T-helper 22 cell (primary cell): ENCODE data around the gene ABCB8.

Source experiments
- DNase-seq: peaks from one replicate; pipeline ENCODE4 v3.0.0-alpha.2; 2020; ENCODE audit warnings: low read depth

ABCB8 gene

DNA sequence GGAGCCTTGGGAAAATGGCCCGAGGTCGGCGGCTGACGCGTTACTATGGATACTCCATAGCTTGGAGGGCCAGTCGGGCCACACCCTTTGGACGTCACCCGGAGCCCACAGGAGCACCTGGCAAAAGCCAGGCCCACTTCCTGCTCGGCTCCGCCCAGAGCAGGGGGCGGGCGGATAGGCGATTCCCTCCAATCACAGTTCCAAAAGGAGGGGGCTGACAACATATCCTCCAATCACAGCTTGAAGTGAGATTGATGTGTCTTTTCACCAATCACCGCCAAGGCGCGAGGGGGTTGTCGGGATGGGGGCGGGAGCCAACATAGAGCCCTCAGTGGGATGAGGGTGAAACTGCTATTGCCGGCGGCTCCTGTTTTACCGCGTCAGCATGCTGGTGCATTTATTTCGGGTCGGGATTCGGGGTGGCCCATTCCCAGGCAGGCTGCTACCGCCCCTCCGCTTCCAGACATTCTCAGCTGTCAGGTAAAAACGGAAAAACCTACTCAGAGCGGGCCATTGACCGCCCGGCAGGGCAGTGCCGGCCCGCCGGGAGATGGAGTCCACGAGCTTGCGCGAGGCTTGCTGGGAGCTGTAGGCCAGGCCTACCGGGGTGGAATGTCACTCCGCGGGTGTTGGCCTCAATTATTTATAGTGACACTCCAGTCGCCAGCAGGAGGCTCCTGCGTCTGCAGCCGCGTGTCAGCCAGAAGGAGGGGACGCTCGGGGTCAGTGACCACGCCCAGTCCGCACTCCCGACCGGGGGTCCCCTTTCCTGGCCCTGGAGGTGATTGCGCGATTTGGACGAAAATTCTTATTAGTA, at the start of gene ABCB8:
ABCB8 (plus strand) TSS at position 320 of the 817 bp plus-strand sequence; CDS start at position 386, 66 bp downstream.
- peak; percentile 96 for DNase-seq

DNA sequence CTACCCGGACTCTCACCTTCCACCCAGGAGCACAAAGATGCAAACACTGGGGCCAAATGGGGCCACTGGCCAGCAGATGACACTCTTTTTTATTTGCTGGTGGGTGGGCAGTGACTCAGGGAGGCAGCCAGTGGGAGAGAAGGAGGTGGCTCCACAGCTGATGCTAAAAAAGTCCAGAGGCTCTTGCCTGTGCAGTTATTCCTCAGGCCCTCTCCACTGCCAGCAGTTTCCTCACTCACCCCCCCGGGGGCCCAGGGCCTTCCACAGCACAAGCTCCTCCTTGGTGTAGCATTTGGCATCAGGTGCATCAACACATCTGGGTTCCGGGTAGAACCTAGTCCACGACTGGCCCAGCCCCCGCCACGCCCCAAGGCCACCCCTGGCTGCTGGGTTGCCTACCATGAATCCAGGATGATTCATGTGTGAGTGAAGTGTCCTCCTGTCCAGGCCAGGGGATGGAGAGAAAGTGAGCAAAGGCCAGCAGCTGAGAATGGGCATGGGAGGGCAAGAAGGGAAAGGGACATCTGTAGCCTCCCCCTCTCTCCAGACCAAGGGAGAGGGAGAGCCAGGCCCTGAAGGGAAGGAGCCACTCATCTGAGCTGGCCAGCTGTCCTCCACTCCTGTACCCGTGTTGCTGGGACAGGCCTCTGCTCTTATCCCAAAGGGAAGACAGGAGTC, 48.4 kb upstream of the ABCB8 start:
- no peak for DNase-seq

DNA sequence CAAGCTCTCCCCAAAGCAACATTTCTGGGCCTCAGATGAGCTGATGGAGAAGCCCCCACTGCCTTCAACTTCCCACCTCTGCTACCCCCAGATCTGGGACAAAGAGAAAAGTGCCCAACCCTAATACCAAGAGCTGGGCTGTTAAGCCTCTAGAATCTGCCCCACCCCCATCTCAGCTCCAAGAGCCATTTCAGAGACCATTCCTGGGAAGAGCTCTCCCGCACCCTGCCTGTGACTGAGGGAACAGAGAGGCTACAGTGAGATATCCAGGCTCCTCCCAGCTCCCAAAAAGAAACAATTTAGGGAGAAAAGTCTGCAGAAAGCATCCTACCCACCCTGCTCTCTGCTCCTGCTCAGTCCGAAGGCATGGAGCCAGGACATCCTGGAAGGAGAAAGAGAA, 47.6 kb upstream of the ABCB8 start:
- DNase-seq, result no peak

- DNase-seq, result no peak
Observed at GRCh38 chr7:150981644-150982043, 46.6 kb upstream of the ABCB8 start.

DNA sequence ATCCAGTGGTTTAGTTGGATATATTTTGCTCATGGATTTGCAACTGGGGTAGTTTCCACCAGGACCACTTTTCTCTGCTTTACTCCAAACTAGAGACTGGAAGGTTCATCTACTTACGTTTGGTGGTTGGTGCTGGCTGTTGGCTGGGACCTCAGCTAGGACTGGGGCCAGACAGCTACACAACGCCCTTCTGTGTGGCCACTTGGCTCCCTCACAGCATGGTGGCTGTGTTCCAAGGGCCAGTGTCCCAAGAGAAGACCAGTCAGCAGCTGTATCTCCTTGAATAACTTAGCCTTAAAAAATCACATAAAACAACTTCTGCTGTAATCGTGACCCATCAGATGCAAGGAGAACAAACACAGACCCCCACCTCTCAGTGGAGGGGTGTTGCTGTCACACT, 45.9 kb upstream of the ABCB8 start:
- DNase-seq, result no peak

GRCh38 chr7:150983893-150984368, 44.3 kb upstream of the ABCB8 start:
- DNase-seq, result no peak

- no peak for DNase-seq
Observed at GRCh38 chr7:150986099-150986512, 42.1 kb upstream of the ABCB8 start.

- DNase-seq, result no peak
Observed at GRCh38 chr7:150986556-150986955, 41.7 kb upstream of the ABCB8 start.

GRCh38 chr7:150988230-150989226, 39.7 kb upstream of the ABCB8 start:
- peak; percentile 43 for DNase-seq

DNA sequence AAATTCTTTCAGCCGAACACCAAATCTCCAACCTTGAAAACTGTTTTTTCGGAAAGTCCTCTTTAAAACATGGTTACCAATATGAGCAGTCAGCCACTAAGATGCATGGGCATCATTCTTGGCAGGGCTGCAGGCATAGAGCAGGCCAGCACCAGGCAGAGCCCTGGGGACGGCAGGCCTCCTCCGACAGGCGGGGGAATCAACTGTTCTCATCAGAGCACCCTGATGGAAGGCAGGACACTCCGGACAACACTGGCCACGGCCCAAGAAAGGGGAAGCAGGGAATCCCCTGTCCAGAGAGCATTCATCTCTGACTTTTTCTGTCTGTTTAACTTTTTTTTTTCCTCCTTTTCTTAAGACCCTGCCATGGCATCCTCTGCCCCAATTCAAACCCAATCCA, 38.8 kb upstream of the ABCB8 start:
- no peak for DNase-seq

GRCh38 chr7:150990416-150991186, 37.6 kb upstream of the ABCB8 start, which contains the start of gene NOS3:
TSS of gene NOS3 (plus strand) at chr7:150991017. CDS start at chr7:150993804, 2,787 bp downstream.
- no peak for DNase-seq

DNA sequence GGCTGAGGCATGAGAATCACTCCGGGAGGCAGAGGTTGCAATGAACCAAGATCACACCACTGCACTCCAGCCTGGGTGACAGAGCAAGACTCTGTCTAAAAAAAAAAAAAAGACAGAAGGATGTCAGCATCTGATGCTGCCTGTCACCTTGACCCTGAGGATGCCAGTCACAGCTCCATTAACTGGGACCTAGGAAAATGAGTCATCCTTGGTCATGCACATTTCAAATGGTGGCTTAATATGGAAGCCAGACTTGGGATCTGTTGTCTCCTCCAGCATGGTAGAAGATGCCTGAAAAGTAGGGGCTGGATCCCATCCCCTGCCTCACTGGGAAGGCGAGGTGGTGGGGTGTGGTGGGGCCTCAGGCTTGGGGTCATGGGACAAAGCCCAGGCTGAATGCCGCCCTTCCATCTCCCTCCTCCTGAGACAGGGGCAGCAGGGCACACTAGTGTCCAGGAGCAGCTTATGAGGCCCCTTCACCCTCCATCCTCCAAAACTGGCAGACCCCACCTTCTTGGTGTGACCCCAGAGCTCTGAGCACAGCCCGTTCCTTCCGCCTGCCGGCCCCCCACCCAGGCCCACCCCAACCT, 36.1 kb upstream of the ABCB8 start:
- no peak for DNase-seq

- no peak for DNase-seq
Observed at GRCh38 chr7:150992833-150993302, 35.4 kb upstream of the ABCB8 start.

GRCh38 chr7:150993511-150993910, 34.7 kb upstream of the ABCB8 start:
- DNase-seq, result no peak

DNA sequence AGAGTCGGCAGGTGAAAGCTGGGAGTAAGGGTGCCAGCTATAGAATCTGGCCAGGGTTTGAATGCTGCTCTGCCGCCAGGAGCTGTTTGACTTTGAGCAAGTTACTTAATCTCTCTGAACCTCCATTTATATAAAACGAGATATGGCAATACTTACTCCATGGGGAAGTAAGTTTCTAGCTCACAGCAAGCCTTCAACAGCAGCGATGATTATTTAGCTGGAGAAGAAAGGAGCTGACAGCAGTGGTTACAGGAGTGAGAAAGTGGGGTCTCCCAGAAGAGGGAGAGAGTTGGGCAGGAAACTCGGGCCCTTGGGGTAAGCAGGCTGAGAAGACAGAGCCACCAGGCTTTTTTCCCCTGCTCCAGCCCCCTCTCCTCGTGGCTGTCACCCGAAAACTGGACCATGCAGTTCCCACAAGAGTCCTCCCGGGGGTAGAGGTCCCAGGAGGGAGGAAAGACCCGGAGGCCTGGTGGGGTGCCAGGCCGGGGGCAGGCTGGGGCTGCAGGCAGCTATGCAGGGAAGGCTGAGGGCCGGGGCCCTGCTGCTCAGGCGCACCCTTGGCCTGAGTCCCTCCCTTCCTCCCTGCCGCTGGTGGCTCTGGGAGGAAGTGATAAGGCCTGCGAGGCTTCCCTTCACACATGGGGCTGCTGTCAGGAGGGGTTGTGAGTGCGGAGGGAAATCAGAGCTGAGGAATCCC, 34.0 kb upstream of the ABCB8 start:
- no peak for DNase-seq

DNA sequence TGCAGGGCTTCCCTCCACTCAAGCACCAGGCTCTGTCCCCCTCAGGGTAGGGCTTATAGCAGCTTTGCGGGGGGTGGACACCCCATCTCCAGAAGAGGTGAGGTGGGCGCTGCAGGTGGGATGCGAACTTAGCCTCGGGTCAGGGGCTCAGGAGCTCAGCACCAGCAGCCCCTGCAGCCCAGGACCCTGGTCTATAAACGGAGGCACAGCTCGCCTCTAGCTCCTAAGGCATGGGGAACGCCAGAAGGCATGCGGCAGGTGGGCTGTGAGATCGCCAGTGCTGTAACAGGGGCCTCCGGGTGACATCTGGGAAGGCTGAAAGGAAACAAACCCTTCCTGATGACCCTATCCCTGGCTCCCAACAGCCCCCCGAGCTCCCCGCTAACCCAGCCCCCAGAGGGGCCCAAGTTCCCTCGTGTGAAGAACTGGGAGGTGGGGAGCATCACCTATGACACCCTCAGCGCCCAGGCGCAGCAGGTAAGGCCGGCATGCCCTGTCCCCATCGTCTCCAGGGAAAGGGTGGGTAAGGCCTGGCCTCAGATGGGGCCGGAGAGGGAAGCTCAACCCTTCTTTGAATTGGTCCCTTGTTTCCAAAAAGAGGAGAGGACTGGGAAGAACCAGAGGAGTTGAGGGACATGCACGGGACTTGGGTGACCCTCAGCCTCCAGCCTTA, 33.3 kb upstream of the ABCB8 start:
- DNase-seq, result no peak

DNA sequence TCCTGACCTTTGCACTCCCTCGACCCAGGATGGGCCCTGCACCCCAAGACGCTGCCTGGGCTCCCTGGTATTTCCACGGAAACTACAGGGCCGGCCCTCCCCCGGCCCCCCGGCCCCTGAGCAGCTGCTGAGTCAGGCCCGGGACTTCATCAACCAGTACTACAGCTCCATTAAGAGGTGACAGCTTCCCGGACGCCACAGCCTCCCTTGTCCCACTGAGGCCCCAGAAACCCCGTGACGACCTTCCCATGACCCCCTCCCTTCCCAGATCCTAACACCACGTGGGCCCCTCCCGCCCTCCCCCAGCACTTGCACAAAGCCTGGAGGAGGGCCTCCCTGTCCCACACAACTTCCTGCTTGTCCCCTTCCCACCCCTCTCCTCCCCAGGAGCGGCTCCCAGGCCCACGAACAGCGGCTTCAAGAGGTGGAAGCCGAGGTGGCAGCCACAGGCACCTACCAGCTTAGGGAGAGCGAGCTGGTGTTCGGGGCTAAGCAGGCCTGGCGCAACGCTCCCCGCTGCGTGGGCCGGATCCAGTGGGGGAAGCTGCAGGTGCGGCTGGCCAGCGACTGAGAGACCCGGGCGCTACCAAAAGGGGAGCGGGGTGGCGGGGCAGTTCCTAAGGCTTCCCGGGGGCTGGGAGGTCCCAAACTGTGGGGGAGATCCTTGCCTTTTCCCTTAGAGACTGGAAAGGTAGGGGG, 31.7 kb upstream of the ABCB8 start:
- no peak for DNase-seq

DNA sequence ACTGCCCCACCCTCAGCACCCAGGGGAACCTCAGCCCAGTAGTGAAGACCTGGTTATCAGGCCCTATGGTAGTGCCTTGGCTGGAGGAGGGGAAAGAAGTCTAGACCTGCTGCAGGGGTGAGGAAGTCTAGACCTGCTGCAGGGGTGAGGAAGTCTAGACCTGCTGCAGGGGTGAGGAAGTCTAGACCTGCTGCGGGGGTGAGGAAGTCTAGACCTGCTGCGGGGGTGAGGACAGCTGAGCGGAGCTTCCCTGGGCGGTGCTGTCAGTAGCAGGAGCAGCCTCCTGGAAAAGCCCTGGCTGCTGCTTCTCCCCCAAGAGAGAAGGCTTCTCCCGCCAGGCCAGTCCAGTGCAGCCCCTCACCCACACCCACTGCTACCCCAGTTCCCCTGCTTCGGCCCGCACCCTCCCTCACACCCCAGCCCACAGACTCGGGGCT, 31.2 kb upstream of the ABCB8 start:
- DNase-seq, result no peak

DNA sequence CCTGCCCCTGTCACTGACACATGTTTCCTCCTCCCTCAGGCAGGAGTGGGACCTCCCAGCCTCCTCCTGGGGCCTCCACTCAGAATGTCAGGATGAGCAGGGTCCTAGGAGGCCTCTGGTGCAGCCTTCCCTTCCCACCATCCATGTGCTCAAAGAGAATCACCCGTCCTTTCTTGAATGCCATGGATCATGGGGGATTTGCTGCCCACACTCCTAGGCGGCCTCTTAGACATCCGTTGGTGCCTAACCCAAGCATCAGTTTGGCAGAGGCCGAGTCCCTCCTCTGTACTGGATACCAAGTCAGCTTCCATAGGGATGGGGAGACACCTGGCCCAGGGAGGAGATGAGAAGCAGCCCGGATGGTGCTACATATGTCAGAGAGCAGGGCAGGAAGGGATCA, 30.4 kb upstream of the ABCB8 start:
- no peak for DNase-seq
